ENCODE data around the gene GGCT.

- TF ChIP-seq CTCF (IDR thresholded peaks at IDR 0.05; ENCODE audit: insufficient read depth, low read length, poor library complexity, severe bottlenecking), result no peak
- no peak for TF ChIP-seq EZH2phosphoT487 (conservative IDR thresholded peaks at IDR 0.05; ENCODE audit: low read length)
Measured at GRCh38 chr7:30530373-30530772, 25.7 kb upstream of the GGCT start.
